OCI-LY7 (cell line): ENCODE data around the gene ABCA13. TPM values are rescaled to one million over a fixed set of nuclear protein-coding genes. Genes with fewer than 3 reads are reported as not detected.

Source experiments
- BruUV-seq: library from RNA; stranded (reverse); fragments of 400-500 nt; replicated peaks from 2 replicates; lab custom pipeline; 2021; lab: Mats Ljungman, UMichigan
- CTCF ChIA-PET: fragments of 300-600 bp; sonication (Branson Sonifier 250); formaldehyde crosslinking; loops from one replicate; lab custom pipeline; 2022; ENCODE audit warnings: antibody characterized with exemption; ENCODE audit not compliant: unreplicated experiment; lab: Charles Lee
- POLR2A ChIA-PET: fragments of 300-600 bp; sonication (Branson Sonifier 250); formaldehyde crosslinking; loops from one replicate; lab custom pipeline; 2022; ENCODE audit warnings: antibody characterized with exemption; lab: Charles Lee
- DNase-seq: peaks from one replicate; pipeline ENCODE4 v3.0.0-alpha.2; 2015; ENCODE audit warnings: low spot score
- H2AFZ ChIP-seq: fragments of 200-600 bp; sonication (generic), shearing (Covaris generic); 2 replicates; pipeline ENCODE4 v1.6.1; 2014; ENCODE audit warnings: mild to moderate bottlenecking, antibody characterized with exemption, low read length, moderate library complexity
- H3K27ac ChIP-seq: fragments of 200-600 bp; sonication (generic); 2 replicates; pipeline ENCODE4 v1.5.1; 2014; ENCODE audit warnings: mixed run types, low read depth, mild to moderate bottlenecking, moderate library complexity, low read length, inconsistent platforms; ENCODE audit not compliant: poor library complexity, severe bottlenecking
- H3K36me3 ChIP-seq: fragments of 200-600 bp; sonication (generic); 2 replicates; pipeline ENCODE4 v1.6.1; 2014; ENCODE audit warnings: mild to moderate bottlenecking, antibody characterized with exemption, low read length, moderate library complexity, mixed read lengths; ENCODE audit not compliant: insufficient read depth
- H3K4me1 ChIP-seq: fragments of 200-600 bp; sonication (generic); 2 replicates; pipeline ENCODE4 v1.5.1; 2014; ENCODE audit warnings: mild to moderate bottlenecking, low read length; ENCODE audit not compliant: insufficient read depth, poor library complexity, severe bottlenecking
- H3K4me2 ChIP-seq: fragments of 200-600 bp; sonication (generic); 2 replicates; pipeline ENCODE4 v1.6.1; 2014; ENCODE audit warnings: mild to moderate bottlenecking, low read length
- H3K4me3 ChIP-seq: fragments of 200-600 bp; sonication (generic); 2 replicates; pipeline ENCODE4 v1.5.1; 2014; ENCODE audit warnings: mild to moderate bottlenecking, low read depth, low read length; ENCODE audit not compliant: poor library complexity, severe bottlenecking
- H3K79me2 ChIP-seq: fragments of 200-600 bp; sonication (generic); 2 replicates; pipeline ENCODE4 v1.6.1; 2016; ENCODE audit warnings: low read depth, mild to moderate bottlenecking, low read length, moderate library complexity, mixed read lengths; ENCODE audit not compliant: insufficient read depth
- H3K9me2 ChIP-seq: fragments of 200-600 bp; sonication (generic); 2 replicates; pipeline ENCODE4 v1.6.1; 2016; ENCODE audit warnings: mild to moderate bottlenecking, low read length, mixed read lengths; ENCODE audit not compliant: insufficient read depth
- H3K9me3 ChIP-seq: fragments of 200-600 bp; sonication (generic); 2 replicates; pipeline ENCODE4 v1.6.1; 2014; ENCODE audit warnings: mild to moderate bottlenecking, mixed run types, low read length, mixed read lengths
- H4K20me1 ChIP-seq: fragments of 200-600 bp; sonication (generic); 2 replicates; pipeline ENCODE4 v1.6.1; 2014; ENCODE audit warnings: mild to moderate bottlenecking, antibody characterized with exemption, low read length, moderate library complexity, mixed read lengths; ENCODE audit not compliant: insufficient read depth
- CTCF ChIP-seq: fragments of 200-600 bp; sonication (generic); conservative IDR thresholded peaks from 2 replicates; pipeline ENCODE4 v1.5.1; 2014; ENCODE audit warnings: mild to moderate bottlenecking, antibody characterized with exemption, low read length, moderate library complexity, mixed read lengths
- EZH2phosphoT487 ChIP-seq: fragments of 200-600 bp; sonication (generic); IDR thresholded peaks from 2 replicates; pipeline ENCODE4 v1.6.1; 2018; ENCODE audit warnings: low read depth, borderline replicate concordance, mild to moderate bottlenecking, mixed run types, antibody characterized with exemption, low read length, moderate library complexity, mixed read lengths
- intact Hi-C: fragments of 100-400 bp; cut with micrococcal nuclease; formaldehyde crosslinking; loops from one replicate; pipeline ENCODE4 v1.10.0; 2022; ENCODE audit not compliant: unreplicated experiment
- total RNA-seq, 2 experiments: library from RNA; depleted of rRNA in 1 of 2; stranded (reverse); fragments of >200 nt in 1 of 2; shearing (Covaris generic) in 1 of 2; gene quantifications; 2 replicates each; pipeline ENCODE4 v1.2.3, GENCODE V29; 2014 to 2022

Gene ABCA13
- total RNA-seq, 2 experiments from 2014 or later: not detected

GRCh38 chr7:48471196-48471595 is 299.9 kb downstream of the ABCA13 start:
- TF ChIP-seq CTCF (no peak), EZH2phosphoT487 (no peak)
- H3K36me3 ChIP-seq: no peaks in the 10 kb centered on the region
- H3K27ac ChIP-seq: no peak overlapping the region
- H4K20me1 ChIP-seq: no peaks in the 10 kb centered on the region
- H3K4me1 ChIP-seq: no peaks in the 10 kb centered on the region
- ChIA-PET CTCF (no interaction called here), POLR2A (no interaction called here)
- no peaks in the 10 kb centered on the region for H3K9me3 ChIP-seq
- H2AFZ ChIP-seq: no peak overlapping the region
- H3K9me2 ChIP-seq: no peaks in the 10 kb centered on the region
- no TSS peak for BruUV-seq
- DNase-seq: no peak
- H3K4me2 ChIP-seq: no peak overlapping the region
- no peak overlapping the region for H3K4me3 ChIP-seq
- no peaks in the 10 kb centered on the region for H3K79me2 ChIP-seq
- intact Hi-C loops: no loop called here

- Histone ChIP-seq H3K4me2 (no peak overlapping the region), H2AFZ (no peak overlapping the region), H3K9me2 (no peaks in the 10 kb centered on the region), H3K36me3 (no peaks in the 10 kb centered on the region), H3K4me3 (no peak overlapping the region), H3K9me3 (no peaks in the 10 kb centered on the region), H4K20me1 (no peaks in the 10 kb centered on the region), H3K27ac (no peak overlapping the region), H3K4me1 (no peaks in the 10 kb centered on the region), H3K79me2 (no peaks in the 10 kb centered on the region)
- no peak for DNase-seq
- intact Hi-C loops: no loop called here
- ChIA-PET CTCF (no interaction called here), POLR2A (interaction anchor here (1.1 kb wide), 1 partner anchor 13 kb away, joined by 4 read pairs; no protein-coding TSS in a partner anchor)
- no TSS peak for BruUV-seq
- TF ChIP-seq CTCF: no peak
- no peak for TF ChIP-seq EZH2phosphoT487
These were observed 301.4 kb downstream of the ABCA13 start for GRCh38 chr7:48472640-48473039.

GRCh38 chr7:48473205-48473865 is 302.1 kb downstream of the ABCA13 start:
- H3K36me3 ChIP-seq: no peaks in the 10 kb centered on the region
- H3K4me2 ChIP-seq: no peak overlapping the region
- no peak overlapping the region for H3K27ac ChIP-seq
- H3K4me3 ChIP-seq: no peak overlapping the region
- H2AFZ ChIP-seq: no peak overlapping the region
- H3K9me2 ChIP-seq: no peaks in the 10 kb centered on the region
- no peak for DNase-seq
- no peaks in the 10 kb centered on the region for H3K9me3 ChIP-seq
- no peaks in the 10 kb centered on the region for H3K79me2 ChIP-seq
- intact Hi-C loops: no loop called here
- no peaks in the 10 kb centered on the region for H4K20me1 ChIP-seq
- TF ChIP-seq CTCF: no peak
- no peak for TF ChIP-seq EZH2phosphoT487
- ChIA-PET CTCF (no interaction called here), POLR2A (no interaction called here)
- no TSS peak for BruUV-seq
- no peaks in the 10 kb centered on the region for H3K4me1 ChIP-seq
